ENCODE results near the gene AP1G2.

AP1G2 gene

DNA sequence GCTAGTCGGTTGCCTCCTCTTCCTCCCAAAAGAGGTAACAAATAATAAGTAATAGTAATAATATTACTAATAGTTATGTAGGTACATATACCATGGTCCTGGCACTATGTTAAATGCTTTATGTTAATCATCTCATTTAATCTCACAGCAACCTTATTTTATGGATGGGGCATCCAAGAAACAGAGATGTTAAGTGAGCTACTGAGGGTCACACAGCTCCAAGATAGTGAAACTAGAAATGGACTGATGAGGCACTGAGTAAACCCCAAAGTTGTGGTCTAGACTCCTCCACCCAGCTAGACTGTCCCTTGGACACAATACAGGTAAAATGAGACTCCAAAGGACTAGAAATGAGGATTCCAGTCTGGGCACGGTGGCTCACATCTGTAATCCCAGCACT lies 31.1 kb downstream of the AP1G2 start:
- DNase-seq: no peak

DNA sequence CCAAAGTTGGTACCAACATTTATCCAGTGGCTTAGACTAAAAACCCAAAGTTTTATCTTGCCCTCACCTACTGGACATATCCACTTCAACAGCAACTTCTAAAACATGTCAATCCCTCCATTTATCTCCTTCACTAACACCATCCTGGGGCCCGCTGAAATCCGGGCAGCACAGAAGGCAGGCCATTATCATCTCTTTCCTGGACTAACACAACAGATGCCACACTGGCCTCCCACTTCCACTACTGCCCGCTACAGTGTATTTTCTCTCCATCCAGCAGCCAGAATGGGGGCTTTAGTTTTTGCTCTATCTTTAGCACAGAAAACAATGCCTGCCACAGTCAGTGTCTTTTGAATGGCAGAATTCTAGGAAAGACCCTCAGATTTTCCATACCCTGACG lies 31.6 kb downstream of the AP1G2 start:
- no peak for DNase-seq

DNA sequence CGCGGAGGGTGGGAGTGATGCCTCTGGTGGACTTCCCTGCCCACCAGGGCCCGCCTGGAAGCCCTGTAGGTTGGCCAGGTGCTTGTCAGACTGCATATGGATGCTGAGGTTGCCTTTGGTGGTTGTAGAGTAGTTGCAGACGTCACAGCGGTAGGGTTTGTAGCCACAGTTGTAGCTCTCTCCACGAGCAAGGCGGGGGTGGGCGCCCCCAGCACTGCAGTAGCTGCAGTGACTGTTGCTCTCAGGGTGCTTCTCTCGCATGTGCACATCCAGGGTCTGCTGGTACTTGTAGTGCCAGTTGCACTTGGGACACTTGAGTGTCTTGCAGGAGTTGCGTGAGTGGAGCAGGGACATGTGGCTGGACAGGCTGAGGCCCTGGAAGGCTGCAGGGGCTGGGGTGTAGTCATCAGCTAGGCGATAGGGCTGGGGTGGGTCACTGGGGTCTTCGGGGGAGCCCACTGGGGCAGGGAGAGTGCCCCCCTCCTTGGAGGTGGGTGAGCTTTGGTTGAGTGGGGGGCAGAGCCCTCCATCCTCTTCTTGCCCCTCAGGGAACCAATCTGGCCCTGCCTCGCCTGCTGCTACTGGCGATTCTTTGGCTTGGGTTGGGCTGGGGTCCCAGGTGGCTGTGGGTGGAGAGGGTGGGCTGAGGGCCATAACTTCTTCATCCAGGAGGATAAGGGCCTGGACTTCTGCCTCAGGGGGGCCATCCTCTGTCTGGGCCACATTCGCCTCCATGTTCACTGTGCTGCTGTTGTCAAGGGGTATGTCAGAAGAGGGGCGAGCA lies 33.7 kb downstream of the AP1G2 start:
- DNase-seq: no peak

DNA sequence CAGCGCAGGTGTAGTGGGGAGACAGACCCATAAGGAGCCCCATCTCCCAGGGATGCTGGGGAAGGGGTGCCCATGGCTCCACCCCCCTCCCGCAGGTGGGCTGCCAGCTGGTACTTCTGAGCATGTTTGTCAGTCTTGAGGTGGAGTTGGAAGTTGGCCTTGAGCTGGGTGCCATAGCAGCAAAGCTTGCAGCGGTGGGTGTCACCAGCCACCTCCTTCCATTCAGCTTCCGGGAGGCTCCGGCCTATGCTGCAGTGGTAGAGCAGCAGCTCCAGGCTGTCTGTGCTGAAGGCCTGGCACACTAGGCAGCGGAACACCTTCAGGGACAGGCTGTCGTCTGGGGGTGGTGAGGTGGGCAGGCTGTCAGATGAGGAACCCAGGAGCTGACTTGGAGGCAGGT lies 34.9 kb downstream of the AP1G2 start:
- no peak for DNase-seq

DNA sequence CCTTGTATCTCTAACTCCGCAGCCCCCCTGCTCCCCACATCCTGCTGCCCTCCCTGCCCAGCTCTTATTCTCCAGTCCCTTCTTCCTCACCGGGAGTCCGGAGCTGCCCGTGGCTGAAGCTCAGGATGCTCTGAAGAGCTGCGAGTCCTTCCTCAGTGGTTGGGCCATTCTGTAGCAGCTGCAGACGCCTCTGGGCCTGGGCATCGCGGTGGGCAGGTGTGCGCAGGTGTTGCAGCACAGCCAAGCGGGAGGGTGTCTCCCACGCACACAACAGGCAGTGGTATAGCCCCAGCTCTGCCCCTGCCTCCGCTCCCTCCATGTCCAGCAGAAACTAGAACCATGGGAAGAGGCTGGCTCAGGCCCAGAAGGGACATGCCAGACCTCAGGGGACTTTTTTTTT lies 36.2 kb downstream of the AP1G2 start:
- no peak for DNase-seq

DNA sequence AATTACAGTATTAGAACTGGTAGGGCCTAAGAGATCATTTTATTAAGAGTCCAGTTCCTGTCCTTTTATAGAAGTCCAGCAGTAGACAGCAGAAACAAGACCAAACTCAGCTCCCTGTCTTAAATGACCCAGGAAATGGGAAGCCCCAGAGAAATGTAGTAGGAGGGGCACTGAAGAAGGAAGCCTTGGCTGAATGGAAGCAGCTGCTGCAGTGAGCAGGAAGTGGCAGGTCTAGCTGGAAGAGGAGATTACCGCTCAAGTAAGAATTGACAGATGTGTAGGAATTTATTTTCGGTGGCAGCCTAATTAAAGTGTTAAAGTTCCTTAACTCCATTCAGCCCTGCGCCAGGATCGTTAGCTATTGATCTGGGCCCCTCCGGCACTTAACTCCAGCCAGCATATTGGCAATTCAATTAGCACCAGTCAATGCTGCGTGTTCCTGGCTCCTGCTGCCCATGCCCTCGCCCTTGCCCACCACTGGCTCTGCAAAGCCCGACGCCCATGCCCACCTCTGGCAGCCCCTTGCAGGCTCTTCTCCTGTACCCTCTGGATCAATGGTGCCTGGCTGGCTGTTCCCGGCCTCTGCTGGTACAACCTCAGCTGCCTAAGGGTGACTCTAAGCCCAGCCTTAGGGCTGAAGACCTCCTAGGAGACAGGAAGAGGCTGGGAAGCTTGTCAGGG lies 37.1 kb downstream of the AP1G2 start:
- DNase-seq: no peak

DNA sequence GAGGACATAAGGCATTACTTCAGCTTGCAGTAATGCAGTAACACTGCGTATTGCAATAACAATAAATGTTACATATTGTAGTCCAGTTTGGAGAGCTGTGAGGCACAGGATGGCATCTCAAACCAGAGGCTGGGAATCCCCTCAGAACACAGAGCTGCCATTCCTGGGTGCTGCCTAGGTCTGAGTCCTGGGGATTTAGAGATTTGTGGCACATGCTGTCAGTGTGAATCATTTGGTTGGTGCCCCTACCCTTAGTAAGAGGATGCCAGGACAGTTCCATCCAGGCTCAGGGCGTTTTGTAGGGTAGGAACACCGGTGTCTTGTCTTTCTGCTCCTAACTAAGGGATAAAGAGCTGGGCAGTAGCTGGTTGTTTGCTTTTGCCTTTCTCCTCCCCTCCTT lies 38.6 kb downstream of the AP1G2 start:
- DNase-seq: no peak

DNA sequence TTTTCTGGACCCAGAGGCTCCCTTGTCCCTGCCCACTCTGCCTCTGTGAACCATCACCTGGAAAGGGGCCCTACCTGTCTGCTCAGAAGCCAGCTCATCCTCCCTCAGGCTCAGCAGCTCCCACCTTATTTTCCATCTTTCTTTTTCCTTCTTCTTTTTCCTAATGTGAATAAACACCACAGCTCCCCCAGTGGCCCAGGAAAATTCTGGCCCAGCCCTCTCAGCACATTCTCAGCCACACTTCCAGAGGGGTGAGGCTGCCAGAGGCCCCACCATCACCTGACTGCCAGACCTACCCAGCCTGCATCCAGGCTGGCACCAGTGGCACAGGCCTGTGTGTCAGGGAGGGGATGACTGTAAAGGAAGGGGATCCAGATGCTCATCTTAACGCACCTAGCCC lies 39.0 kb downstream of the AP1G2 start:
- DNase-seq: no peak

DNA sequence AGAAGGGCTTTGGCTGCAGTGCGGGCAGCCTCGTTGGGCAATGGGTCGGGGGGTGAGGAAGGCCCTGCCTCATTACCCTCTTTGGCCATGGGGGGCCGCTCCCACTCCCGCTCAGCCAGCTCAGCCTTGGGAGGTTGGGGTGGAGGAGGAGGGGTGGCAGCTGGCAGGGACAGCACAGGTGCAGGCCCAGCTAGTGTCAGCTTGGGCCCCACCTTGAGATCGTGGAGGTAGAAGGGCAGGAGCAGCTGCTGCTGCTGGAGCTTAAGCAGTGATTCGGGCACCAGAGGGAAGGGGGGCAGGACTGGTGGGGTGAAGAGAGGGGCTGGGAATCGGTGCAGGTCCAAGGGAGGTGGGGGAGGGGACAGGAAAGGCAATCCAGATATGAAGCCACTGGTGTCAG lies 42.0 kb downstream of the AP1G2 start:
- no peak for DNase-seq

DNA sequence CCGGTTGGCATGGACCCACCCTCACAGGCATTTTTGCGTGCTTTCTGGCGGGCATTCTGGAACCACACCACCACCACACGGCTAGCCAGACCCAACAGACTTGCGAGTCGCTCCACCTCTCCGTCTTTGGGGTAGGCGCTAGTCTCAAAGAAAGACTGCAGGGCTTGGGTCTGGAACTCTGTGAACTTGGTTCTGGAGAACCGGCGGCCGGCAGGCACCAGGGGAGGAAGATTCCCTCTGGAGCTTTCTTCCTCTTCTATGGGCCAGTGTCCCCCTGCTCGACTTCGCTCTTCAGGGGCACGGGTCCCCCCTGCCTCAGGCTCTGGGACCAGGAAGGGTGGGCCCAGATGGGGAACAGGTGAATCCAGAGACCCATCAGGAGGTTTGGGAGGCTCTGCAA lies 42.6 kb downstream of the AP1G2 start:
- DNase-seq: no peak

DNA sequence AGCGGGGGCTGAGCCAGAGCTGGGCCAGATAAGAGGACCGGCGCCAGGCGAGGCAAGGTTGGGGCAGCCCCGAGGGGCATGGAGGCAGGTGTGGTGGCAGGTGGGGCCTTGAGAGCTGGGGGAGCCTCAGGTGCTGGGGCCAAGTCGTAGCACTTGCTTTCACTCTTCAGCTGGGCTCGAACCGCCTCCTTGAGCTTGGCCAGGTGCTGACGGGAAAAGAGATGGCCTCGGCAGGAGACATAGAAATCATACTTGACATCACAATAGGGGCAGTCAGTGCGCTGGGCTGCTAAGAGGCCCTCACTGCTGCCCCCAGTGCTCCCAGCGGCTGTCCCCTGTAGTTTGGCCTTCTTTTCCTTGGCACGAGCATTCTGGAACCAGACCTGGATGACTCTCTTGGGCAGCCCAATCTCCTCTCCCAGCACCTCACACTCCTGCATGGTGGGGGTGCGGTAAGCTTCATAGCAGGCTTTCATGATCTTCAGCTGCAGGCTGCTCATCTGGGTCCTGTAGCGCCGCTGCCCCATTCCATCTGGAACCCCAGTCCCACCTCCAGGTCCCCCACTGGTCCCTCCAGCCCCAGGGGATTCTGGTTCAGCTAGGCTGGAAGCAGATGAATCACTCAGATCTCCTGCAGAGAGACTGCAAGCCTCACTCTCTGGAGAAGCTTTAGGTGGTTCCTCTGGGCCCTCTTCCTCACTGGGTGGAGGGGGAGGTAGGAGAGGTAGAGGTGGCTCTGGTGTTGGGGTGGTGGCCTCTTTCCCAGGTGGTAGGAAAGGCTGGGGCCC lies 44.2 kb downstream of the AP1G2 start:
- DNase-seq: no peak

DNA sequence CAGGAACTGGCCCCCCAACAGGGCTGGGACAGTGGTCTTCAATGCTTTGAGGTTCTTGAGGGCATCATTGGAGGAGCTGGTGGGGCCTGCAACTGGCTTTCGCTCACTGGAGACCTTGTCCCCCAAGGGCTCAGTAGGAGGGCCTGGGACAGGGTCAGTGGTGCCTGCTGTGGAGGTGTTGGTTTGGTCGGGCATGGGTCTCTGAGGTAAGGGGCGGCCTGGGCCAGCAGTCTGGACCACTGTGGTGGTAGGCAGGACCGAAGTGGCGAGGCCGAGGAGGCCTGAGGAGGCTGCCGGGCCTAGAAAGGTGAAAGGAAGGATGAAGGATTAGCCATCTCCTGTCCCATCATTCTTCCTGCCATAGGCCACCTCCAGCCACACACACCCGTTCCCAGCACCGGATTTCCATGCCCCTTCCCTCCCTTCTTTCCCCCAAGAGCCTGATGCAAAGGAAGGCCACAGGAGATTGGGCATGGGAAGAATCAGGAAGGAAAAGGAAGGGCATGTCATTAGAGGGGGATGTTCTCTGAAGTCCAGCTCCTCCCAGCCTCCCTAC lies 44.9 kb downstream of the AP1G2 start:
- DNase-seq: no peak

DNA sequence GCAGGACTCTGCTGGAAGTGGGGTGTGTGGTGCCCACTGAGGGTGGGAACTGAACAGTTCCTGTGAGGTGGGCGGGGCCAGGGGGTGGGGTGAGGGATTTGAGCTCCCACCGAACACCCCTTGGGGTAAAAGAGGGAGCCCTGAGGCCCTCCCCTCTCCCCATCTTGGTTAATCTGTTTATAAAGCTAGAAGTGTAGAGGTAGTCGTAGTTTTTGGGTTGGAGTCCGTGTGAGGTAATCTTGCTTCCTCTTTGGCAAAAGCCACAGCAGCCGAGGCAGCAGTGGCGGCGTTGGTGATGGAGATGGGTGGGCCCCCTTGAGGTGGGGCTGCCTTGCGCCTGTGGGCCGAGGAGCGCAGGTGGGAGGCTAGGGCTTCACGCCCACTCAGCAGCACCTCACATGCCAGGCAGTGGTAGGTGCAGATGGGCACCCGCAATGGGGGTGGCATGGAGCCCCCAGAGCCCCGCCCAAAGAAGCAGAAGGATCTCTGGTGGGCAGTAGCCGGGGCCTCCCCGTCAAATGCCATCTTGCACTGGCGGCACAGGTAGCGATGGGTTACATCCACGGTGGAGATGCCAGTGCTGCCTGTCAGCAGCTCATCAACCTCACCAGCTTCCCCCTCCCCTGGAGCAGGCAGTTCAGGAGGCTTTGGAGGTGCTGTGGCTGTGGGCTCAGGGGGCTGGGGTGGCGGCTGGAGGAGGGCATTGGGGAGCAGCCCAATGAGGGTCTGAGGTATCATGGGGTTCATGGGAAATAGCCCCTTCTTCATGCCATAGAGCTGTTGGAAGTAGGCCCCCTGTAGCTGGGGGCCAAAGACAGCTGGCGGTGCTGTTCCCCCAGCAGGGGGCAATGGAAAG lies 45.6 kb downstream of the AP1G2 start:
- DNase-seq: no peak

DNA sequence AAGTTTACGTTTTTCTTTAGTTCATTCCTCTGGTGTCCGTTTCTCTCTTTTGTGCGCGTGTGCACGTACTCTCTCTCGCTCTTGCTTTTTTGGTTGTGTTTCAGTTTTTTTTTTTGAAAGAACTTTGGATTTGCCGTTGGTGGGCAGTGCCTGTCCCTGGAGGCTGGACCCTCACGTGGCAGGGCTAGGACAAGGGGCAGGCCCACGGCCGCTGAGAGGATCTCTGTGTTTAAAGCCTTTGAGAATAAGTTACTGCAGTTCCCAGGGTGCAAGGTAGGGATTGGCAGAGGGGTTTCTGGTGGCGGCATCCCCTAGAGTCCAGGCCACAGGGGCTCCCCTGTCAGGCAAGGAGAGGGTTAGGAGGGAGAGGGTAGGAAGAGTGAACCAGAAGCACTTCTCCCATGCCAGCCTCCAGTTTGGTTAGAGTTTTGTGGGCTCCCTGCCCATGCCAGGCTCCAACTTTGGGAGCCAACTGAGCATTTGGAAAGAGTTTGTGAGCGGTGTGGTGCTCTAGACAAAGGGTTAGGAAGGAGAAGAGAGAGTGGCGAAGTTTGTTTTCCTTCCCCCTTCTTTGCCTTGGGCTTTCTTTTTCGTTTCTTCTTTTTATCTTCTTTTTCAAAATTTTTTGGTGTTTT lies 46.6 kb downstream of the AP1G2 start:
- DNase-seq: no peak

DNA sequence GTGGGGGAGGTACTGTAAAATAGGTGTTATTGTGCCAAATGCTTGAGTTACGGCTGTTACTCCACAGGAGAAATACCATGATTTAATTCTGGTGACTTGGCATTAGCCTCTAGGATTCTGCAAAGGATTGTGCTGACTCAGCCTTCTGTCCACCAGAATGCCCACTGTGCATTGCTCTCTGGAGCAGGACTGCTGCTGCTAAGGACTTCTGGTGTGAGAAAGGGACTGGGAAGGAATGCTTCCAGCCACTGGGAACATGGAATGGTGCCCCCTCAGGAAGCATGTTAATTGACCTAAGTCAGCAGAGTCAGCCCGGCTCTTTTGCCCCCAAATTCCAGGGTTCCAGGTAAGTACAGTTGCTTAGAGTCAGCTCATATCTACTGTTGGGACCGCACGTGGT lies 48.9 kb downstream of the AP1G2 start:
- DNase-seq: no peak

DNA sequence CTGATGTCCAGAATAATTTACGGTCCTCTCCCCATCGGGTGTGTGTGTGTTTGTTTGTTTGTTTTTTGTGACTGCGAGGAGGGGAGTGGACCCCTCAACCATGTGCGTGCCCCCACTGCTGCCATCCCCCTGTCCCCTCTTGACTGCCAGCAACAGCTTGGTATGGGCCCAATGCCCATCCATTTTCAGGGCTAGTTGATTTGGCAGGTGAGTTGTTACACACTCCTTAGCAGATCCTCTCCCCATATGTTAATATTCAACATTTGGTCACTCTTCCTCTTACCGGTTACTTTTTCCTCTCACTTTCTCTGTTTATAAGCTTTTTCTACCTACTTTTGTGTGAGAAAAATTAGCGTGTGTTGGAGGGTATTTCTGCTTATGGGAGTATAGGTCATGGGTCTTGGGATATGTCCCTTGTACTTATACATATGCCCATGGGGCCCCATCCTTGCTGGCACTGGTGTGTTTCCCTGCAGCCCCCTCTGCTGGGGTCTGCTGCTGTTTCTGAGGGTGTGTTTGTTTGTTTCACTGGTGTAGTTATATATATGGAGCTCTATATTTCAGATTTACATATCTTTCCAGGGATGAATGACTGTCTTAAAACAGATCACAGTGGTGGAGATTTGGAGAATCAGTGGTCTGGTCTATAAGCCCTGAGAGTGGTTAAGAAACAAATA lies 49.8 kb downstream of the AP1G2 start:
- no peak for DNase-seq

DNA sequence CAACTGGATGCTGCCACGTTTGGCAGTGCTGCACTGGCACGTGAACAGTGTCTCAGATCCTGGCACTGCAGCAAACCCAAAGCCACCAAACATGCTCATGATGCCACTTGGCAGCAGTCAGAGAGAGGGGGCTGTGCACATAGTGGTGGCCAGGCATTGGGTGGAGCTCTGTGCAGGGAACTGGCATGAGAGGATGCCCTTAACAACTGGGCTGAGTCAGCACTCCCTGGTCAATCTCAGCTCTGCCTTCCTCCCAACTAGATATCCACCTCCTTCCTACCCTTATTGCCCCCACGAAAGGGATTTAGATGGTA lies 53.0 kb downstream of the AP1G2 start:
- no peak for DNase-seq

DNA sequence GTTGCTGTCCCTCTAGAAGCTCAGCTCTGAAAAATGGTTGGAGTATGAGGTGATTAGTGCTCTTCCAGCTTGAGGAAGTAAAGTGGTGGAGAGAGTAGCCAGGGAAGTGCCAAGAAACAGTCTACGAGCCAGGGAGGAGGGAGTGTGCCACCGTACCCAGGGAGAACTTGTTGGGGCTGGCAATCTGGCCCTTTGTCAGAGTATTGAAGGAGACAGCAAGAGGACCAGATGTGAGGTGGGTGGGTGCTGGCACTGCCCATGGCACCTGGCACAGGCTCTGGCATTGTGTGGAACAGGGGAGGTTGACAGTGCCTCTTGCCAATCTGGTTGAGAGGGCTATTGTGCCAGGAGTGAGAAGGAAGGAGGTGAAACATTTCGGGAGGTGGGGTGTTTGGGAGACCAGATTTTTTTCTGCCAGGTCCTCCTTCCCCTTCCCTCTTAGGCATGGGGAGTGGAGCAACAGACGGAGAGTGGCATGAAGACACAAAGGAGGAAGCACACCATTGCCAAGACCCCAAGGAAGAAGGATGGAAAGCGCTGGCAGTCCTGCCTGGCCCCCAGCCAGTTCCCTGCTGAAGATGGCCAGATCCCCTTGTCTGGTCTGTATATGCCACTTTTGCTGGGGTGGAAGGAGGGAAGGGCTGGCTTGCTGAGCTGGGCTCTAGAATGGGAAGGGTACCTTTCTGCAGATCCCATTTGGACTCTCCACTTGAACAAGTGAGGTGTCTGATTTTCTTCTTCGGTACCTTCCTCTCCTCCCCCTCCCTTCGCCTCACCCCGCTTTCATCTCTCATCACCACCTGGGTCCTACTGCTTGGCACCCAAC lies 53.6 kb downstream of the AP1G2 start:
- DNase-seq: no peak

DNA sequence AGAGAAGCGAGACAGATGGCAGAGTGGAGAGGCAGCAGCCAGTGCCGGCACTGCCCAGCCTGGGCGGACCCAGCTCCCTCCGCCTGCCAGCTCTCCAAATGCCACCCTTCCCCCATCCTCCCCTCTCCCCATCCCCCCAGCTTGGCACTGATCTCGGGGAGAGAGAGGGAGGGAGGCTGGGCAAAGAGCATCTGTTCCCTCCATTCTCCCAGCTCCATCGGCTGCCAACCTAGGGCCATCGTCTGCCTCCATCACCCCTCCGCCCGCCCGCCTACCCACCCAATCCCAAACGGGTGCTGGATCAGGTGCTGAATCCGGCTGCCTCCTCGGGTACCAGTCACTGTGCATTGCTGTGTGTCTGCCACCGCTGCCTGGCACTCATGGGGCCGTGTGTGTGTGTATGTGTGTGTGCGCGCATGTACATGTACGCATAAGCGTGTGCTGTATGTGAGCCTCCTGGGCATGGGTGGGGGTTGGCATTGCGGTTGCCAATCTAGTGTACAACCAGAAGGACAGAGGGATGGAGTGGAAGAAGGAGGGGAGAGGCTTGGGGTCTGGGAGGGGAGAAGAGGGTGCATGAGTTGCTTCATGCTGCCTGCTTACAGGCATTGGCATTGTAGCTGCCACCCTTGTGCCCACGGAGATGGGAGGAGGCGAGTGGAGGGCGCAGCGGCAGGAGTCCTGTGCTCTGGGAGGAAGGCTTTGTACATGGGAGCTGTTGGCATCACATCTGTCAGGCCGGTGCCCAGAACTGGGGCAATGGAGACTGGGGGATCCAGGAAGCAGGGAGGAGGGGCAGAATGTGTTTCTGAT lies 54.4 kb downstream of the AP1G2 start:
- DNase-seq: no peak

DNA sequence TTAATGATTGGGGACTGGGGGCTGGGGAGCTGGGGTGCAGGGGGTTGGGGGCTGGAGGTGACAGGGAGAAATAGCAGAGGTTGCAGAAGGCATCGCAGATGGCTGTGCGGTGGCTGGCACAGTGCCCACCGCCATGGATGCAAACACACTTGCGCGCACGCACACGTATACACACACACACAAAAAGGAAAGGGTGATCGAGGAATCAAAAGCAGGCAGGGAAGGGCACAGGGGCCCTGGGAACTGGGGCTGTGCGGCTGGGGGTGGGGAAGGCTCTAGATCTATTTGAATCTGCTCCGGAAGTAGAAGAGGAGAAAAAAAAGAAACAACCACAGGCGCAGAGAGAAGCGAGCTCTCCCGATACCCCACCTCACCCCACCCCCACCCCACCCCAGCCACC lies 55.4 kb downstream of the AP1G2 start:
- no peak for DNase-seq
